H1 (cell line): ENCODE data around the gene MAGT1. TPM values are rescaled to one million over a fixed set of nuclear protein-coding genes. Genes with fewer than 3 reads are reported as not detected.
"Not testable (repeated sequence)": the region's sequence is repeated elsewhere in the genome, so short reads cannot be mapped to it uniquely, and the experiment has no call there.

Experiments
- CTCF ChIA-PET: fragments of 300-600 bp; sonication (Branson Sonifier 250); formaldehyde crosslinking; loops from one replicate; lab custom pipeline; 2021; ENCODE audit not compliant: partially characterized antibody; lab: Charles Lee
- POLR2A ChIA-PET: fragments of 300-600 bp; sonication (Branson Sonifier 250); formaldehyde crosslinking; loops from one replicate; lab custom pipeline; 2021; ENCODE audit warnings: inconsistent platforms; ENCODE audit not compliant: partially characterized antibody; lab: Charles Lee
- DNase-seq, 2 experiments: peaks; one replicate each; pipeline versions ENCODE4 v3.0.0 to v3.0.0-alpha.2; 2010 to 2022; ENCODE audit warnings: low spot score in 2 of 2, low read depth in 1 of 2, mixed read lengths in 1 of 2
- FAIRE-seq: peaks from 2 replicates; lab custom pipeline; 2011; peaks lifted over from hg19 to GRCh38; lab: Jason Lieb, UNC
- H2AFZ ChIP-seq: 2 replicates; pipeline ENCODE4 v1.8.1; 2012; ENCODE audit warnings: low read length, inconsistent platforms
- H2AK5ac ChIP-seq: 2 replicates; pipeline ENCODE4 v1.6.1; 2013; ENCODE audit warnings: low read depth, low read length
- H2BK120ac ChIP-seq: replicated peaks from 2 replicates; pipeline ENCODE3; 2013; ENCODE audit warnings: low read depth, low read length, inconsistent platforms
- H2BK12ac ChIP-seq: 2 replicates; pipeline ENCODE4 v1.6.1; 2013; ENCODE audit warnings: low read depth, low read length
- H2BK15ac ChIP-seq: 2 replicates; pipeline ENCODE4 v1.6.1; 2013; ENCODE audit warnings: low read length
- H2BK20ac ChIP-seq: 2 replicates; pipeline ENCODE4 v1.6.1; 2013; ENCODE audit warnings: low read length
- H2BK5ac ChIP-seq: 2 replicates; pipeline ENCODE4 v1.6.1; 2013; ENCODE audit warnings: low read depth, low read length
- H3K14ac ChIP-seq: 2 replicates; pipeline ENCODE4 v1.6.1; 2013; ENCODE audit warnings: inconsistent platforms; ENCODE audit not compliant: insufficient read length
- H3K18ac ChIP-seq: 2 replicates; pipeline ENCODE4 v1.6.1; 2013; ENCODE audit warnings: low read length; ENCODE audit errors: extremely low read depth
- H3K23ac ChIP-seq: 2 replicates; pipeline ENCODE4 v1.6.1; 2013; ENCODE audit warnings: inconsistent platforms; ENCODE audit not compliant: insufficient read length
- H3K23me2 ChIP-seq: 2 replicates; pipeline ENCODE4 v1.6.1; 2013; ENCODE audit warnings: low read depth, low read length
- H3K27ac ChIP-seq: 2 replicates; pipeline ENCODE4 v1.6.1; 2011; ENCODE audit warnings: low read depth, low read length, inconsistent platforms
- H3K27me3 ChIP-seq, 4 experiments: replicated peaks in 1 of 4; 1 replicate in 1 of 4; 2 replicates in 3 of 4; pipeline versions ENCODE4 v1.6.1 to v1.8.1; 2011 to 2013; ENCODE audit warnings: low read length in 3 of 4, mild to moderate bottlenecking in 3 of 4, inconsistent platforms in 2 of 4, mixed read lengths in 2 of 4, moderate library complexity in 1 of 4; ENCODE audit not compliant: control insufficient read depth in 3 of 4, insufficient read depth in 3 of 4; ENCODE audit errors: extremely low read depth in 1 of 4
- H3K36me3 ChIP-seq, 4 experiments: 2 replicates each; pipeline versions ENCODE4 v1.6.1 to v1.8.1; 2011 to 2013; ENCODE audit warnings: mild to moderate bottlenecking in 4 of 4, low read length in 3 of 4, moderate library complexity in 2 of 4, control low read depth in 1 of 4, inconsistent platforms in 1 of 4; ENCODE audit not compliant: insufficient read depth in 4 of 4, control insufficient read depth in 2 of 4
- H3K4ac ChIP-seq: replicated peaks from 2 replicates; pipeline ENCODE3; 2013; ENCODE audit warnings: low read length, low read depth, mixed read lengths, inconsistent platforms; ENCODE audit not compliant: insufficient read length
- H3K4me1 ChIP-seq, 4 experiments: replicated peaks in 1 of 4; 1 replicate in 1 of 4; 2 replicates in 3 of 4; pipeline versions ENCODE4 v1.6.1 to v1.8.1; 2011 to 2013; ENCODE audit warnings: low read length in 3 of 4, inconsistent platforms in 2 of 4, mixed read lengths in 1 of 4; ENCODE audit not compliant: insufficient read depth in 4 of 4, control insufficient read depth in 3 of 4
- H3K4me2 ChIP-seq, 2 experiments: 2 replicates each; pipeline versions ENCODE4 v1.6.1 to v1.8.1; 2011 to 2013; ENCODE audit warnings: low read depth in 2 of 2, low read length in 2 of 2, control low read depth in 1 of 2, inconsistent platforms in 1 of 2, mild to moderate bottlenecking in 1 of 2; ENCODE audit not compliant: insufficient read depth in 1 of 2
- H3K4me3 ChIP-seq, 4 experiments: fragments of 200-600, 300-600 bp in 1 of 4; sonication (generic), shearing (Covaris generic), sonication (Bioruptor Twin) in 1 of 4; 2 replicates each; pipeline versions ENCODE4 v1.5.1 to v1.8.1; 2011 to 2016; ENCODE audit warnings: low read length in 4 of 4, low read depth in 3 of 4, control low read depth in 2 of 4, inconsistent platforms in 2 of 4, mild to moderate bottlenecking in 2 of 4, mixed read lengths in 1 of 4, moderate library complexity in 1 of 4; ENCODE audit not compliant: insufficient read depth in 2 of 4; ENCODE audit errors: extremely low read depth in 1 of 4
- H3K56ac ChIP-seq: replicated peaks from 2 replicates; pipeline ENCODE3; 2013; ENCODE audit warnings: low read depth, mild to moderate bottlenecking, mixed read lengths, low read length, inconsistent platforms; ENCODE audit not compliant: insufficient read length
- H3K79me1 ChIP-seq: 2 replicates; pipeline ENCODE4 v1.6.1; 2013; ENCODE audit warnings: low read depth, low read length, control low read depth
- H3K79me2 ChIP-seq, 2 experiments: 2 replicates each; pipeline versions ENCODE4 v1.6.1 to v1.8.1; 2012 to 2013; ENCODE audit warnings: low read length in 2 of 2, mild to moderate bottlenecking in 2 of 2, inconsistent platforms in 1 of 2; ENCODE audit not compliant: insufficient read depth in 2 of 2, control insufficient read depth in 1 of 2
- H3K9ac ChIP-seq, 4 experiments: replicated peaks in 1 of 4; 1 replicate in 1 of 4; 2 replicates in 3 of 4; pipeline versions ENCODE4 v1.6.1 to v1.8.1; 2011 to 2013; ENCODE audit warnings: low read depth in 3 of 4, low read length in 3 of 4, control low read depth in 2 of 4, mild to moderate bottlenecking in 2 of 4, moderate library complexity in 2 of 4, inconsistent platforms in 1 of 4; ENCODE audit errors: extremely low read depth in 1 of 4
- H3K9me3 ChIP-seq, 2 experiments: 2 replicates each; pipeline versions ENCODE4 v1.6.1 to v1.8.1; 2012 to 2013; ENCODE audit warnings: mild to moderate bottlenecking in 2 of 2, moderate library complexity in 2 of 2, control low read depth in 1 of 2, inconsistent platforms in 1 of 2, low read depth in 1 of 2, low read length in 1 of 2, mixed read lengths in 1 of 2; ENCODE audit not compliant: insufficient read depth in 2 of 2
- H4K20me1 ChIP-seq, 2 experiments: replicated peaks in 1 of 2; 2 replicates each; pipeline versions ENCODE3 to v1.8.1; 2011 to 2013; ENCODE audit warnings: inconsistent platforms in 2 of 2, low read length in 2 of 2, mild to moderate bottlenecking in 1 of 2; ENCODE audit not compliant: insufficient read depth in 2 of 2, control insufficient read depth in 1 of 2
- H4K5ac ChIP-seq: 2 replicates; pipeline ENCODE4 v1.6.1; 2013; ENCODE audit warnings: low read length, low read depth, mixed read lengths, inconsistent platforms; ENCODE audit not compliant: insufficient read length
- H4K8ac ChIP-seq: 2 replicates; pipeline ENCODE4 v1.8.0; 2013; ENCODE audit warnings: mild to moderate bottlenecking, moderate library complexity, low read length, inconsistent platforms; ENCODE audit not compliant: insufficient read depth; ENCODE audit errors: extremely low read depth
- H4K91ac ChIP-seq: replicated peaks from 2 replicates; pipeline ENCODE3; 2013; ENCODE audit warnings: low read length, mixed read lengths, inconsistent platforms; ENCODE audit not compliant: insufficient read length
- WGBS, 2 experiments: shearing (Covaris generic) in 1 of 2; methylation state at CpG; one replicate each; pipeline versions ENCODE4 v1.1.6 to v1.1.7; 2013 to 2015; ENCODE audit warnings: low lambda C conversion rate in 2 of 2, mixed read lengths in 2 of 2, inconsistent platforms in 1 of 2, low coverage in 1 of 2, missing lambda C conversion rate in 1 of 2; ENCODE audit not compliant: insufficient replicate concordance in 2 of 2, insufficient coverage in 1 of 2, insufficient read length in 1 of 2; ENCODE audit errors: extremely low coverage in 1 of 2, missing lambda C conversion rate in 1 of 2; 5-methylcytosine and 5-hydroxymethylcytosine counted together
- polyA plus RNA-seq, 7 experiments: library from polyadenylated mRNA; depleted of rRNA in 3 of 7; stranded (reverse) in 5 of 7; unstranded in 2 of 7; fragments of >200 nt in 5 of 7; fragments of 200-250 nt in 2 of 7; gene quantifications; 1 replicate in 5 of 7; 2 replicates in 1 of 7; 4 replicates in 1 of 7; pipeline versions ENCODE4 v1.2.1 to v1.2.3, GENCODE V29; 2011 to 2013; ENCODE audit warnings: missing spikeins in 2 of 7, mixed read lengths in 2 of 7
- total RNA-seq: library from RNA; stranded (reverse); fragmentation: NEBNext Ultra II Directional; extraction: Animal tissue kit (Norgen Biotek cat#: 25700); gene quantifications from 2 replicates; pipeline ENCODE4 v1.2.1, GENCODE V29; 2021

Gene MAGT1
- total and polyA plus RNA-seq, 2 of the 8 experiments (the other 6 are each of a cell fraction or from before 2014, with no cell fraction given) = 14.4 to 47.6 TPM

DNA sequence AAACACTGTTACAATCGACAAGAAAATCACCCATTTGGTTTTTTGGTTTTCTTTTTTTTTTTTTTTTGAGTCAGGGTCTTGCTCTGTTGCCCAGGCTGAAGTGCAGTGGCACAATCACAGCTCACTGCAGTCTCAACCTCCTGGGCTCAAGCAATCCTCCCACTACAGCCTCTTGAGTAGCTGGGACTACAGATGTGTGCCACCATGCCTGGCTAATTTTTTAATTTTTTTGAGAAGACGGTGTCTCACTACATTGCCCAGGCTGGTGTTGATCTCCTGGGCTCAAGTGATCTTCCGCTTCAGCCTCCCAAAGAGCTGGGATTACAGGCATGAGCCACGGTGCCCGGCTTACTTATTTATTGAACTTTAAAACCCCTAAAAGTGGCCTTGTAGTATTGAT is 63.7 kb downstream of the MAGT1 start:
- H3K9me3 ChIP-seq, H2BK15ac ChIP-seq, H3K4ac ChIP-seq, H3K23me2 ChIP-seq, H3K4me2 ChIP-seq, H3K36me3 ChIP-seq, H3K4me3 ChIP-seq, DNase-seq, H2BK12ac ChIP-seq, H2BK5ac ChIP-seq, H4K91ac ChIP-seq, CTCF ChIA-PET, H3K23ac ChIP-seq, FAIRE-seq, H2AFZ ChIP-seq, H3K9ac ChIP-seq, H4K20me1 ChIP-seq, H3K56ac ChIP-seq, H2BK20ac ChIP-seq, H3K79me2 ChIP-seq, H3K79me1 ChIP-seq, H4K8ac ChIP-seq, H3K4me1 ChIP-seq, H3K27me3 ChIP-seq, H2AK5ac ChIP-seq, H3K14ac ChIP-seq, POLR2A ChIA-PET, H3K18ac ChIP-seq, H4K5ac ChIP-seq, H2BK120ac ChIP-seq, H3K27ac ChIP-seq: not testable (repeated sequence)
- WGBS, 2 experiments = 88% methylated on average over 5 of the region's 5 CpGs; no CpG with 5 or more reads in 1 of the 2 experiments

- H2AK5ac ChIP-seq, H3K18ac ChIP-seq, H2BK120ac ChIP-seq, H3K36me3 ChIP-seq, H3K23me2 ChIP-seq, H4K5ac ChIP-seq, H3K4ac ChIP-seq, H4K20me1 ChIP-seq, H3K56ac ChIP-seq, H2BK12ac ChIP-seq, H4K8ac ChIP-seq, H2BK15ac ChIP-seq, DNase-seq, H3K9ac ChIP-seq, H3K4me2 ChIP-seq, H2BK5ac ChIP-seq, H3K79me1 ChIP-seq, H3K27ac ChIP-seq, FAIRE-seq, H4K91ac ChIP-seq, POLR2A ChIA-PET, CTCF ChIA-PET, H2BK20ac ChIP-seq, H3K9me3 ChIP-seq, H3K23ac ChIP-seq, H3K4me3 ChIP-seq, H3K14ac ChIP-seq, H3K4me1 ChIP-seq, H3K27me3 ChIP-seq, H3K79me2 ChIP-seq, H2AFZ ChIP-seq: not testable (repeated sequence)
- WGBS, 2 experiments = no CpG with 5 or more reads among the region's 2 CpGs
These were observed 73.2 kb downstream of the MAGT1 start for GRCh38 chrX:77821989-77822388.
